LNCaP clone FGC (cell line): ENCODE results near the gene SCGB2B2.
"Not testable (repeated sequence)": the region's sequence is repeated elsewhere in the genome, so short reads cannot be mapped to it uniquely, and the experiment has no call there.

Experiments
- DNase-seq: peaks from one replicate; pipeline ENCODE4 v3.0.0-alpha.2; 2011; ENCODE audit warnings: low read depth
- H3K4me3 ChIP-seq: 2 replicates; pipeline ENCODE4 v1.5.1; 2011; ENCODE audit warnings: mild to moderate bottlenecking, low read depth, low read length, control low read depth
- CTCF ChIP-seq: IDR thresholded peaks from 2 replicates; pipeline ENCODE4 v1.5.1; 2012; ENCODE audit warnings: mild to moderate bottlenecking; ENCODE audit not compliant: control insufficient read depth, insufficient read depth; ENCODE audit errors: extremely low read depth

SCGB2B2 gene

GRCh38 chr19:34671972-34672371 lies 5.0 kb downstream of the SCGB2B2 start:
- H3K4me3 ChIP-seq, result no peak overlapping the region
- TF ChIP-seq CTCF, result no peak
- no peak for DNase-seq

DNA sequence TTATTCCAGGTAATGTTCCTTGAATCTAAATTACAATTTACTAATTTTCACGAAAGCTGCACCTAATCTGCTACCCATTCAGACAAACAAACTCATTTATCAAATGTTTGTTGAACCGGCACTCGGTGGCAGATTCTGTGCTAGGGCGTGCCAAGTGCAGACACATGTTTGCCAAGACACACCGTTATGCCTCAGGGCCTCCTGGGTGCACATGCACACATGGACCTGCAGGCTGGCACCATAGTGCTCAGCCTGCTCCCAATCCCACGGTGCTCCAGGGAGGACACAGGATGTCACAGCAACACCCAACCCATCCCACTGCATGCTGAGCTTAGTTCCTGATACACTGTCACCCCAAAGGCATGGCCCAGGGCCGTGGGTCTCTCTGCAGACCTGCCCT lies 7.7 kb downstream of the SCGB2B2 start:
- H3K4me3 ChIP-seq, result no peak overlapping the region
- no peak for TF ChIP-seq CTCF
- peak; percentile 68 for DNase-seq

DNA sequence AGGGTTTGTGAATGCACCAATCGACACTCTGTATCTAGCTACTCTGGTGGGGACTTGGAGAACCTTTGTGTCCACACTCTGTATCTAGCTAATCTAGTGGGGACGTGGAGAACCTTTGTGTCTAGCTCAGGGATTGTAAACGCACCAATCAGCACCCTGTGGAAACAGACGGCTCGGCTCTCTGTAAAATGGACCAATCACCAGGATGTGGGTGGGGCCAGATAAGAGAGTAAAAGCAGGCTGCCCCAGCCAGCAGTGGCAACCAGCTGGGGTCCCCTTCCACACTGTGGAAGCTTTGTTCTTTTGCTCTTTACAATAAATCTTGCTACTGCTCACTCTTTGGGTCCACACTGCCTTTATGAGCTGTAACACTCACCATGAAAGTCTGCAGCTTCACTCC lies 8.3 kb downstream of the SCGB2B2 start:
- DNase-seq, H3K4me3 ChIP-seq: not testable (repeated sequence)

DNA sequence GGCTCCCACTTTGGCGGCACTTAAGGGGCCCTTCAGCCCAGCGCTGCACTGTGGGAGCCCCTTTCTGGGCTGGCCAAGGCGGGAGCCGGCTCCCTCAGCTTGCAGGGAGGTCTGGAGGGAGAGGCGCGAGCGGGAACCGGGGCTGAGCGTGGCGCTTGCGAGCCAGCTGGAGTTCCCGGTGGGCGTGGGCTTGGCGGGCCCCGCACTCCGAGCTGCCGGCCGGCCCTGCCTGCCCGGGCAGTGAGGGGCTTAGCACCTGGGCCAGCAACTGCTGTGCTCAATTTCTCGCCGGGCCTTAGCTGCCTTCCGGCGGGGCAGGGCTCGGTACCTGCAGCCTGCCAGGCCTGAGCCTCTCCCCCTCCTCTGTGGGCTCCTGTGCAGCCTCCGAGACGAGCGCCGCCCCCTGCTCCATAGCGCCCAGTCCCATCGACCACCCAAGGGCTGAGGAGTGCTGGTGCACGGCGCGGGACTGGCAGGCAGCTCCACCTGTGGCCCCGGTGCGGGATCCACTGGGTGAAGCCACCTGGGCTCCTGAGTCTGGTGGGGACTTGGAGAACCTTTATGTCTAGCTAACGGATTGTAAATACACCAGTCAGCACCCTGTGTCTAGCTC lies 8.8 kb downstream of the SCGB2B2 start:
- not testable (repeated sequence) for DNase-seq, H3K4me3 ChIP-seq

DNA sequence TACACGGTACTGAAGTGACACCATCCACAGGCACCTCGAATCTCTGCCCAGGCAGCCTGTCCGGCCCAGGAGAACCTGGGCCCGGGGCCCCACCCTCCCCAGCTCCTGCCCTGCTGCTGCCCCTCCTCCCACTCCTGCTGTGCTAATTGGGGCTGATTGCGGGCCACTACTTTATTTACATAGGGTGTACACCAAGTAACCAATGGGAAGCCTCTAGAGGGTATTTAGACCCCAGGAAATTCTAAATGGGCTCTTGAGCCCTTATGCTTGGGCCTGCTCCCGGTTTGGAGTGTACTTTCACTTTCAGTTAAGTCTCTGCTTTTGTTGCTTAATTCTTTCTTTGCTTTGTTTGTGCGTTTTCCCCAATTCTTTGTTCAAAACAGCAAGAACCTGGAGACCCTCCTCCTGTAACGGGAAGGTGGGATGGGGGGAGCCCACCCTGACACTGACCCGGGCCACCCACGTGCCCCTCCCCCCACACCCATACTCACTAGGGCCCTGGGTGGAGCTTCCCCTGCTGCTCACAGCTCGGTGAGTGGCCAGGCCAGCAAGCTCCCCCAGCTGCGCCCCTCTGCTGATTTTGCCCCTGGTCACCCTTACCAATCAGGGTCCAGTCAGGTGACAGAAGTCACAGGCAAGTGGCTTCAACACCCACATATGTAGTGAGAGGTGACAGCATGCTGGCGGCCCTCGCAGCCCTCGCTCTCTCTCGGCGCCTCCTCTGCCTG lies 9.4 kb downstream of the SCGB2B2 start:
- no peak for DNase-seq
- H3K4me3 ChIP-seq, result peak overlapping the region; percentile 47
- no peak for TF ChIP-seq CTCF

GRCh38 chr19:34666958-34667265 lies 10.0 kb downstream of the SCGB2B2 start:
- DNase-seq, result no peak
- H3K4me3 ChIP-seq, result peak overlapping the region; percentile 47; the same call in 1 of the 2 replicates
- no peak for TF ChIP-seq CTCF

DNA sequence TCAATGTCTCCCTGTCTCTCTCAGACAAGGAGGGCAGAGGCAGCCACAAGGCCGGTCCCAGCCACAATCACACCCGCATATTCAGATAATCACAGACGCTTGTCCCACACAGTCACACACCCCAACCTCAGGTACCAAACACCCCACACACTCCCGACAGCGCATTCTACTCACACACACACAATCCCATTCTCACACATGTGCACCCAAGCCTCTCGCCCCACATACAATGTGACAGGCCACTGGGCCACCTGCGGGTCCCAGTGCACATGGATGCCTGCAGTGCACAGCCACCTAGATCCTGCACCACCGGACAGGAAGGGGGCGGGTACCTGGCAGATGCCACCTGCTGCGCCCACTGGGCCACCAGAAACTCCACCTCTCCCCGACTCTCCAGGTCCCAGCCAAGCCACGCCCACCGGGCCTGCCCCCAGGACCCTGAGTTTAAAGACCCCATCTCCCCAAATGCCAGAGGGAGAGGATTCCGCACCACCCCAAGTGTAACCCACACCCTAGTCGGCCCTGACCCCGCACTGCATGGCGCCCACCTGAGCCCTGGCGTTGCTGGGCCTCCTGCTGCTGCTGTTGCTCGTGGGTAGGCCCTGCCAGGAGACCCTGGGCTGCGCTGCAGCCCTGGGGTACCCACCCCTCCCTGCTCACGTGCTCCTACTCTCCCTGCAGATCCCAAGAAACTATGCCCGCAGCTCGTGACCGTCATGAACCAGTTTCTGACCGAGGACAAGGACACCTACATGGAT lies 10.6 kb downstream of the SCGB2B2 start:
- TF ChIP-seq CTCF, result no peak
- no peak overlapping the region for H3K4me3 ChIP-seq
- DNase-seq, result no peak

DNA sequence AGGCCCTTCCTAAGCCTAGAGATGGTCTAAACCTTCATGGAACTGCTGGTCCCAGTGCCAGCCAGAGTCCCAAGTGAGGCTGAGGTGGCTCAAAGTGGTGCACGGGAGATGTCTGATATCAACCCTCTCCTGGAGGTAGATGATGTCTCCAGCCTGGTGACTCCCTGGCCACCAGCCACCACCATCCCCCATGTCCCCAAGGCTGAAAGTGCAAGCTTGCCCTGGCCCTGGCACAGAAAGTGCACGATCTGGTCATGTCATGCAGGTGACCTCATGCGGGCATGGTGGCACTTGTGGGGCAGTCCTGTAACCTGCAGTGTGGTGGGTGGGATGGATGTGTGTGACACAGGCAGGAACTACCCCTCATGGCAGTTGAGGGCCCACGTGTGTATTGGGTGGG lies 11.7 kb downstream of the SCGB2B2 start:
- H3K4me3 ChIP-seq, result not testable (repeated sequence)
- peak; percentile 34 for DNase-seq
